Vagina (tissue), 2 donors: ENCODE results near the gene BPI.

ENCODE experiments used
- POLR2A ChIP-seq, 2 donors: fragments of 450-650 bp; IDR thresholded peaks; one replicate each; pipeline ENCODE4 v1.6.1; 2017; ENCODE audit warnings: antibody characterized with exemption in 2 of 2, mild to moderate bottlenecking in 2 of 2, moderate library complexity in 2 of 2
- POLR2AphosphoS5 ChIP-seq, 2 donors: sonication (generic); formaldehyde crosslinking; IDR thresholded peaks; one replicate each; pipeline ENCODE4 v1.9.0; 2017; ENCODE audit warnings: antibody characterized with exemption in 2 of 2, mild to moderate bottlenecking in 2 of 2, low read depth in 1 of 2; ENCODE audit not compliant: insufficient read depth in 1 of 2
- TF ChIP-seq, protein P1 (sequence below), 3 experiments: fragments of 450-650 bp in 2 of 3; fragments of 200-600 bp in 1 of 3; sonication (generic) in 1 of 3; IDR thresholded peaks; one replicate each; pipeline ENCODE4 v1.5.1; 2017 to 2019; ENCODE audit warnings: antibody characterized with exemption in 3 of 3, mild to moderate bottlenecking in 2 of 3, moderate library complexity in 2 of 3

DNA sequence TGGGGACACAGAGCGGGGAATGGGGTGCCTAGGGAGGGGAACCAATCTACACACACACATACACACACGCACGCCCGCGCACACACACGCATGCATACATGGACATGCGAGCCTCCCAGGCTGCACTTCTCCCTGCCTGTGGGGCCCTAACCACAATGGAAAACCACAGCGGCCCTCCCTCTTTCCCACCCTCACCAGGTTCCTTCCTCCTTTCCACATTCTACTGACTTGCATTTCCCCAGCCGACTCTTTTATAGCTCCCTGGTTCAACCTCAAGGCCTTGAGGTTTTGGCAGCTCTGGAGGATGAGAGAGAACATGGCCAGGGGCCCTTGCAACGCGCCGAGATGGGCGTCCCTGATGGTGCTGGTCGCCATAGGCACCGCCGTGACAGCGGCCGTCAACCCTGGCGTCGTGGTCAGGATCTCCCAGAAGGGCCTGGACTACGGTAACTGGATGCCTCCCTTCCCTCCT, at the start of gene BPI:
- TF ChIP-seq, protein P1, sequence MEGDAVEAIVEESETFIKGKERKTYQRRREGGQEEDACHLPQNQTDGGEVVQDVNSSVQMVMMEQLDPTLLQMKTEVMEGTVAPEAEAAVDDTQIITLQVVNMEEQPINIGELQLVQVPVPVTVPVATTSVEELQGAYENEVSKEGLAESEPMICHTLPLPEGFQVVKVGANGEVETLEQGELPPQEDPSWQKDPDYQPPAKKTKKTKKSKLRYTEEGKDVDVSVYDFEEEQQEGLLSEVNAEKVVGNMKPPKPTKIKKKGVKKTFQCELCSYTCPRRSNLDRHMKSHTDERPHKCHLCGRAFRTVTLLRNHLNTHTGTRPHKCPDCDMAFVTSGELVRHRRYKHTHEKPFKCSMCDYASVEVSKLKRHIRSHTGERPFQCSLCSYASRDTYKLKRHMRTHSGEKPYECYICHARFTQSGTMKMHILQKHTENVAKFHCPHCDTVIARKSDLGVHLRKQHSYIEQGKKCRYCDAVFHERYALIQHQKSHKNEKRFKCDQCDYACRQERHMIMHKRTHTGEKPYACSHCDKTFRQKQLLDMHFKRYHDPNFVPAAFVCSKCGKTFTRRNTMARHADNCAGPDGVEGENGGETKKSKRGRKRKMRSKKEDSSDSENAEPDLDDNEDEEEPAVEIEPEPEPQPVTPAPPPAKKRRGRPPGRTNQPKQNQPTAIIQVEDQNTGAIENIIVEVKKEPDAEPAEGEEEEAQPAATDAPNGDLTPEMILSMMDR (IDR thresholded peaks at IDR 0.05), result no peak
- TF ChIP-seq POLR2AphosphoS5 (IDR thresholded peaks at IDR 0.05; ENCODE audit: insufficient read depth in 1 of 2, low read depth in 1 of 2) (no peak), POLR2A (IDR thresholded peaks at IDR 0.05) (no peak)
